Endothelial cell of umbilical vein (primary cell): ENCODE data around the gene SOX21. TPM values are rescaled to one million over a fixed set of nuclear protein-coding genes. Genes with fewer than 3 reads are reported as not detected.
A peak's percentile ranks its signal among the peaks of the same experiment; 100 is the strongest.

ENCODE experiments used
- Bru-seq: library from RNA; stranded (reverse); fragments of 400-500 nt; gene quantifications from one replicate; lab custom pipeline; 2021; lab: Mats Ljungman, UMichigan
- BruChase-seq, 2 experiments: library from RNA; stranded (reverse); fragments of 400-500 nt; gene quantifications; one replicate each; lab custom pipeline; 2021; lab: Mats Ljungman, UMichigan
- BruUV-seq: library from RNA; stranded (reverse); fragments of 400-500 nt; replicated peaks from 2 replicates; lab custom pipeline; 2021; lab: Mats Ljungman, UMichigan
- CTCF ChIA-PET: fragments of 300-600, 350-600 bp; sonication (Branson Sonifier 250); formaldehyde crosslinking; loops from one replicate; lab custom pipeline; 2021; ENCODE audit warnings: antibody characterized with exemption, inconsistent platforms; lab: Charles Lee
- POLR2A ChIA-PET: fragments of 300-600, 350-600 bp; sonication (Branson Sonifier 250); formaldehyde crosslinking; loops from one replicate; lab custom pipeline; 2021; ENCODE audit warnings: antibody characterized with exemption, inconsistent platforms; lab: Charles Lee
- DNase-seq: peaks from one replicate; pipeline ENCODE4 v3.0.0-alpha.2; 2011; ENCODE audit warnings: low read depth, low spot score
- FAIRE-seq: peaks from 2 replicates; lab custom pipeline; 2011; peaks lifted over from hg19 to GRCh38; lab: Jason Lieb, UNC
- H2AFZ ChIP-seq: 2 replicates; pipeline ENCODE4 v1.6.0; 2012; ENCODE audit warnings: low read depth, low read length, control low read depth, inconsistent platforms
- H3K27ac ChIP-seq: 2 replicates; pipeline ENCODE4 v1.5.1; 2011; ENCODE audit warnings: low read depth, mild to moderate bottlenecking, control low read depth, low read length, moderate library complexity; ENCODE audit not compliant: insufficient read depth
- H3K27me3 ChIP-seq, 2 experiments: 2 replicates each; pipeline versions ENCODE4 v1.6.0 to v1.6.1; 2011; ENCODE audit warnings: low read length in 2 of 2, mixed read lengths in 1 of 2; ENCODE audit not compliant: control insufficient read depth in 2 of 2, insufficient read depth in 2 of 2
- H3K36me3 ChIP-seq, 2 experiments: 2 replicates in 1 of 2; 3 replicates in 1 of 2; pipeline ENCODE4 v1.5.1; 2011; ENCODE audit warnings: low read length in 2 of 2, mild to moderate bottlenecking in 1 of 2, moderate library complexity in 1 of 2; ENCODE audit not compliant: control insufficient read depth in 2 of 2, insufficient read depth in 2 of 2; ENCODE audit errors: extremely low read depth in 1 of 2
- H3K4me1 ChIP-seq: 3 replicates; pipeline ENCODE4 v1.5.1; 2011; ENCODE audit warnings: mild to moderate bottlenecking, low read length; ENCODE audit not compliant: control insufficient read depth, insufficient read depth; ENCODE audit errors: extremely low read depth
- H3K4me2 ChIP-seq: 2 replicates; pipeline ENCODE4 v1.6.1; 2011; ENCODE audit warnings: low read length, control low read depth, mixed read lengths; ENCODE audit not compliant: insufficient read depth
- H3K4me3 ChIP-seq, 3 experiments: fragments of 200-600 bp in 1 of 3; sonication (generic), shearing (Covaris generic) in 1 of 3; replicated peaks in 1 of 3; 2 replicates each; pipeline ENCODE4 v1.5.1; 2011 to 2016; ENCODE audit warnings: control low read depth in 3 of 3, low read length in 3 of 3, mild to moderate bottlenecking in 2 of 3, inconsistent platforms in 1 of 3, low read depth in 1 of 3, moderate library complexity in 1 of 3; ENCODE audit not compliant: insufficient read depth in 1 of 3
- H3K79me2 ChIP-seq: 2 replicates; pipeline ENCODE4 v1.6.0; 2012; ENCODE audit warnings: low read length, inconsistent platforms; ENCODE audit not compliant: control insufficient read depth, insufficient read depth
- H3K9ac ChIP-seq: replicated peaks from 2 replicates; pipeline ENCODE3; 2011; ENCODE audit warnings: low read length, control low read depth; ENCODE audit not compliant: insufficient read depth; ENCODE audit errors: extremely low read depth
- H3K9me1 ChIP-seq: replicated peaks from 3 replicates; pipeline ENCODE4 v1.6.0; 2011; ENCODE audit warnings: mild to moderate bottlenecking, low read length; ENCODE audit not compliant: control insufficient read depth, insufficient read depth; ENCODE audit errors: extremely low read depth
- H3K9me3 ChIP-seq: replicated peaks from 2 replicates; pipeline ENCODE4 v1.5.1; 2012; ENCODE audit warnings: low read length, inconsistent platforms; ENCODE audit not compliant: control insufficient read depth, insufficient read depth
- H4K20me1 ChIP-seq: replicated peaks from 2 replicates; pipeline ENCODE3; 2011; ENCODE audit warnings: mild to moderate bottlenecking, low read length; ENCODE audit not compliant: control insufficient read depth, insufficient read depth; ENCODE audit errors: extremely low read depth
- EZH2 ChIP-seq: IDR thresholded peaks from 2 replicates; pipeline ENCODE4 v1.6.1; 2012; ENCODE audit warnings: borderline replicate concordance, low read depth, mild to moderate bottlenecking, moderate library complexity, low read length, inconsistent platforms; ENCODE audit not compliant: severe bottlenecking
- GATA2 ChIP-seq: IDR thresholded peaks from 2 replicates; pipeline ENCODE4 v1.7.0; 2011; ENCODE audit warnings: low read depth, mild to moderate bottlenecking, moderate library complexity, mixed read lengths, low read length; ENCODE audit not compliant: insufficient read length, insufficient read depth
- POLR2AphosphoS5 ChIP-seq: IDR thresholded peaks from 2 replicates; pipeline ENCODE4 v1.6.1; 2012; ENCODE audit warnings: low read depth, mild to moderate bottlenecking, control low read depth, low read length, moderate library complexity; ENCODE audit not compliant: insufficient read depth
- dilution Hi-C: fragments of 300-500 bp; cut with MboI; formaldehyde crosslinking; loops from one replicate; pipeline ENCODE4 v1.15.0; 2019; ENCODE audit warnings: low sequenced_read_pairs; ENCODE audit not compliant: extremely low pct_ligation_motif_present
- intact Hi-C: fragments of 100-400 bp; cut with micrococcal nuclease; formaldehyde crosslinking; loops from one replicate; pipeline ENCODE4 v1.10.0; 2022
- long read RNA-seq: library from polyadenylated mRNA; stranded (forward); transcript quantifications from one replicate; pipeline ENCODE4 v2.0.0, GENCODE V29; 2021
- polyA minus RNA-seq, 3 experiments: library from RNA; depleted of rRNA, polyadenylated mRNA; stranded (reverse); fragments of >200 nt; gene quantifications; 1 replicate in 1 of 3; 2 replicates in 2 of 3; pipeline ENCODE4 v1.2.3, GENCODE V29; 2011
- polyA plus RNA-seq, 4 experiments: library from polyadenylated mRNA; depleted of rRNA in 3 of 4; stranded (reverse) in 3 of 4; unstranded in 1 of 4; fragments of >200 nt; gene quantifications; 2 replicates each; pipeline versions ENCODE4 v1.2.1 to v1.2.3, GENCODE V29; 2011 to 2012; ENCODE audit warnings: missing spikeins in 1 of 4
- total RNA-seq: library from RNA; stranded (reverse); gene quantifications from 2 replicates; pipeline ENCODE4 v1.2.3, GENCODE V29; 2021
- TF ChIP-seq, protein P1 (sequence below): IDR thresholded peaks from 2 replicates; pipeline ENCODE4 v1.6.1; 2011; ENCODE audit not compliant: insufficient read depth, insufficient read length
- TF ChIP-seq, protein P2 (sequence below), 2 donors: IDR thresholded peaks; 1 replicate in 1 of 2; 2 replicates in 1 of 2; pipeline ENCODE4 v1.5.1; 2011; ENCODE audit warnings: low read length in 2 of 2, mild to moderate bottlenecking in 2 of 2, moderate library complexity in 2 of 2, control low read depth in 1 of 2, inconsistent platforms in 1 of 2, low read depth in 1 of 2; ENCODE audit not compliant: insufficient read depth in 1 of 2; ENCODE audit errors: extremely low read depth in 1 of 2

The SOX21 gene
- total RNA-seq (not detected in 2 replicates), polyA plus RNA-seq (not detected in 2 replicates), polyA minus RNA-seq (not detected in 2 replicates), Bru-seq, nascent RNA (not detected), BruChase-seq, experiment 1, labeled RNA remaining after a 6-hour chase (percentile 16 among the genes with signal in this experiment), BruChase-seq, experiment 2, labeled RNA remaining after a 2-hour chase (not detected)
- not detected in 2 replicates for polyA plus RNA-seq (2011; cell fraction: cytosol; rRNA removed)
- not detected in 2 replicates for polyA plus RNA-seq (2011; cell fraction: nucleus; rRNA removed)
- polyA plus RNA-seq (2012) = 0.05 TPM in 1 of 2 replicates, not detected in the other
- polyA minus RNA-seq (2011; cell fraction: cytosol; rRNA and poly(A)+ RNA removed) = not detected
- polyA minus RNA-seq (2011; cell fraction: nucleus; rRNA and poly(A)+ RNA removed) = not detected in 2 replicates
- long read RNA-seq = 0 reads

GRCh38 chr13:94712287-94712811, at the start of gene SOX21:
Gene SOX21, minus strand, starts transcription at chr13:94712545. Its CDS starts 496 bp downstream, at chr13:94712049.
- FAIRE-seq (no peak), DNase-seq (peak; percentile 23)
- Histone ChIP-seq H3K4me1 (peaks cover 12% of the 10 kb centered on the region), H3K27me3 (peaks cover 63 to 92% of the 10 kb centered on the region in 2 experiments), H3K9ac (no peak within 1 kb of the TSS), H3K79me2 (no peaks in the 10 kb centered on the region), H2AFZ (peak within 1 kb of the TSS; percentile 39), H3K9me3 (no peaks in the 10 kb centered on the region), H3K4me2 (peak within 1 kb of the TSS; percentile 46), H3K9me1 (no peaks in the 10 kb centered on the region), H3K36me3 (no peaks in the 10 kb centered on the region), H4K20me1 (no peaks in the 10 kb centered on the region), H3K27ac (no peak within 1 kb of the TSS), H3K4me3 (peak within 1 kb of the TSS in 2 of 3 experiments; percentile 27 to 33)
- intact Hi-C loops = loop anchor here (5.0 to 10.0 kb wide), 3 partner anchors 142 to 690 kb away; no protein-coding TSS in a partner anchor
- dilution Hi-C loops = no loop called here
- TF ChIP-seq, protein P1, sequence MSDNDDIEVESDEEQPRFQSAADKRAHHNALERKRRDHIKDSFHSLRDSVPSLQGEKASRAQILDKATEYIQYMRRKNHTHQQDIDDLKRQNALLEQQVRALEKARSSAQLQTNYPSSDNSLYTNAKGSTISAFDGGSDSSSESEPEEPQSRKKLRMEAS = no peak
- TF ChIP-seq GATA2 (no peak), POLR2AphosphoS5 (no peak), EZH2 (peak; percentile 74)
- TF ChIP-seq, protein P2, sequence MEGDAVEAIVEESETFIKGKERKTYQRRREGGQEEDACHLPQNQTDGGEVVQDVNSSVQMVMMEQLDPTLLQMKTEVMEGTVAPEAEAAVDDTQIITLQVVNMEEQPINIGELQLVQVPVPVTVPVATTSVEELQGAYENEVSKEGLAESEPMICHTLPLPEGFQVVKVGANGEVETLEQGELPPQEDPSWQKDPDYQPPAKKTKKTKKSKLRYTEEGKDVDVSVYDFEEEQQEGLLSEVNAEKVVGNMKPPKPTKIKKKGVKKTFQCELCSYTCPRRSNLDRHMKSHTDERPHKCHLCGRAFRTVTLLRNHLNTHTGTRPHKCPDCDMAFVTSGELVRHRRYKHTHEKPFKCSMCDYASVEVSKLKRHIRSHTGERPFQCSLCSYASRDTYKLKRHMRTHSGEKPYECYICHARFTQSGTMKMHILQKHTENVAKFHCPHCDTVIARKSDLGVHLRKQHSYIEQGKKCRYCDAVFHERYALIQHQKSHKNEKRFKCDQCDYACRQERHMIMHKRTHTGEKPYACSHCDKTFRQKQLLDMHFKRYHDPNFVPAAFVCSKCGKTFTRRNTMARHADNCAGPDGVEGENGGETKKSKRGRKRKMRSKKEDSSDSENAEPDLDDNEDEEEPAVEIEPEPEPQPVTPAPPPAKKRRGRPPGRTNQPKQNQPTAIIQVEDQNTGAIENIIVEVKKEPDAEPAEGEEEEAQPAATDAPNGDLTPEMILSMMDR (IDR thresholded peaks at IDR 0.05; ENCODE audit: extremely low read depth in 1 of 2, insufficient read depth in 1 of 2, low read depth in 1 of 2, low read length in 2 of 2) = no peak
- ChIA-PET CTCF (interaction anchor here (1.0 to 1.3 kb wide), 3 partner anchors 8 to 444 kb away, joined by 3 read pairs; no protein-coding TSS in a partner anchor), POLR2A (no interaction called here)
- no TSS peak for BruUV-seq
